ENCODE results near the gene ZSCAN21. TPM values are rescaled to one million over a fixed set of nuclear protein-coding genes. Genes with fewer than 3 reads are reported as not detected.

ZSCAN21 gene
- total RNA-seq, 1 experiment from 2014 or later, result 7.3 TPM

GRCh38 chr7:100093925-100094486 is 44.4 kb downstream of the ZSCAN21 start:
- no peak for TF ChIP-seq EZH2phosphoT487 (IDR thresholded peaks at IDR 0.05; ENCODE audit: borderline replicate concordance, low read length)
- no peak for TF ChIP-seq EZH2 (IDR thresholded peaks at IDR 0.05; ENCODE audit: low read length, unreplicated experiment)
- no peak for TF ChIP-seq CTCF (conservative IDR thresholded peaks at IDR 0.05; ENCODE audit: low read depth, low read length)
- Histone ChIP-seq H2AFZ (ENCODE audit: low read length) (no peak overlapping the region), H3K9ac (ENCODE audit: low read length) (no peak overlapping the region), H4K20me1 (ENCODE audit: low read length) (peaks cover 19% of the 10 kb centered on the region), H3K27ac (ENCODE audit: low read length) (no peak overlapping the region), H3K9me3 (ENCODE audit: low read length) (no peaks in the 10 kb centered on the region), H3K27me3 (ENCODE audit: low read length) (no peaks in the 10 kb centered on the region), H3K36me3 (ENCODE audit: low read depth, low read length) (peaks cover 73% of the 10 kb centered on the region), H3K9me2 (replicated peaks; ENCODE audit: low read length) (no peaks in the 10 kb centered on the region), H3K4me3 (ENCODE audit: low read length) (no peak overlapping the region), H3K4me1 (ENCODE audit: insufficient read depth, low read length) (peaks cover 8% of the 10 kb centered on the region; the same call in 1 of the 2 replicates), H3F3A (ENCODE audit: low read length, unreplicated experiment) (no peaks in the 10 kb centered on the region), H3K4me2 (ENCODE audit: low read length) (no peak overlapping the region), H3K79me2 (ENCODE audit: low read length) (peaks cover 37% of the 10 kb centered on the region)
- POLR2A ChIA-PET (ENCODE audit: unreplicated experiment), result no interaction called here
- ATAC-seq, result no peak
- intact Hi-C loops (cut with micrococcal nuclease), result no loop called here
- CTCF ChIA-PET, result no interaction called here
- no TSS peak for BruUV-seq (replicated peaks)
- no peak for DNase-seq

- no peak overlapping the region for H3K4me2 ChIP-seq (ENCODE audit: low read length)
- H3K36me3 ChIP-seq (ENCODE audit: low read depth, low read length), result peaks cover 83% of the 10 kb centered on the region
- ATAC-seq (no peak), DNase-seq (no peak)
- H4K20me1 ChIP-seq (ENCODE audit: low read length), result peaks cover 31% of the 10 kb centered on the region
- no peaks in the 10 kb centered on the region for H3K9me2 ChIP-seq (replicated peaks; ENCODE audit: low read length)
- H3K9me3 ChIP-seq (ENCODE audit: low read length), result no peaks in the 10 kb centered on the region
- no peak overlapping the region for H3K4me3 ChIP-seq (ENCODE audit: low read length)
- BruUV-seq (replicated peaks), result no TSS peak
- POLR2A ChIA-PET (ENCODE audit: unreplicated experiment), result interaction anchor here (0.6 to 1.1 kb wide), 2 partner anchors 18 to 45 kb away, joined by 3 to 7 read pairs; no protein-coding TSS in a partner anchor
- no peak overlapping the region for H3K27ac ChIP-seq (ENCODE audit: low read length)
- no peak overlapping the region for H2AFZ ChIP-seq (ENCODE audit: low read length)
- H3K27me3 ChIP-seq (ENCODE audit: low read length), result no peaks in the 10 kb centered on the region
- H3K9ac ChIP-seq (ENCODE audit: low read length), result no peak overlapping the region
- CTCF ChIA-PET, result no interaction called here
- intact Hi-C loops (cut with micrococcal nuclease), result no loop called here
- peaks cover 11% of the 10 kb centered on the region for H3K4me1 ChIP-seq (ENCODE audit: insufficient read depth, low read length)
- TF ChIP-seq CTCF (conservative IDR thresholded peaks at IDR 0.05; ENCODE audit: low read depth, low read length), result no peak
- TF ChIP-seq EZH2phosphoT487 (IDR thresholded peaks at IDR 0.05; ENCODE audit: borderline replicate concordance, low read length), result no peak
- TF ChIP-seq EZH2 (IDR thresholded peaks at IDR 0.05; ENCODE audit: low read length, unreplicated experiment), result no peak
- H3K79me2 ChIP-seq (ENCODE audit: low read length), result peaks cover 39% of the 10 kb centered on the region
- H3F3A ChIP-seq (ENCODE audit: low read length, unreplicated experiment), result no peaks in the 10 kb centered on the region
Observed at GRCh38 chr7:100095289-100095688, 45.7 kb downstream of the ZSCAN21 start.

- no peak overlapping the region for H2AFZ ChIP-seq (ENCODE audit: low read length)
- H3K4me3 ChIP-seq (ENCODE audit: low read length), result no peak overlapping the region
- H3K9ac ChIP-seq (ENCODE audit: low read length), result no peak overlapping the region
- H3K36me3 ChIP-seq (ENCODE audit: low read depth, low read length), result peaks cover 79% of the 10 kb centered on the region
- H3K4me1 ChIP-seq (ENCODE audit: insufficient read depth, low read length), result peaks cover 8% of the 10 kb centered on the region
- ChIA-PET CTCF (no interaction called here), POLR2A (ENCODE audit: unreplicated experiment) (interaction anchor here (0.6 to 1.1 kb wide), 2 partner anchors 18 to 46 kb away, joined by 3 to 7 read pairs; no protein-coding TSS in a partner anchor)
- no peaks in the 10 kb centered on the region for H3K9me2 ChIP-seq (replicated peaks; ENCODE audit: low read length)
- H3F3A ChIP-seq (ENCODE audit: low read length, unreplicated experiment), result no peaks in the 10 kb centered on the region
- H3K27ac ChIP-seq (ENCODE audit: low read length), result no peak overlapping the region
- H3K4me2 ChIP-seq (ENCODE audit: low read length), result no peak overlapping the region
- TF ChIP-seq CTCF (conservative IDR thresholded peaks at IDR 0.05; ENCODE audit: low read depth, low read length) (no peak), EZH2phosphoT487 (IDR thresholded peaks at IDR 0.05; ENCODE audit: borderline replicate concordance, low read length) (no peak), EZH2 (IDR thresholded peaks at IDR 0.05; ENCODE audit: low read length, unreplicated experiment) (no peak)
- H4K20me1 ChIP-seq (ENCODE audit: low read length), result peaks cover 31% of the 10 kb centered on the region
- DNase-seq (no peak), ATAC-seq (no peak)
- no peaks in the 10 kb centered on the region for H3K27me3 ChIP-seq (ENCODE audit: low read length)
- no peaks in the 10 kb centered on the region for H3K9me3 ChIP-seq (ENCODE audit: low read length)
- BruUV-seq (replicated peaks), result no TSS peak
- peaks cover 43% of the 10 kb centered on the region for H3K79me2 ChIP-seq (ENCODE audit: low read length)
- intact Hi-C loops (cut with micrococcal nuclease), result no loop called here
Observed at GRCh38 chr7:100095704-100096103, 46.1 kb downstream of the ZSCAN21 start.
